A549 (cell line): ENCODE results near the gene POLD2.

ENCODE experiments used
- CEBPB ChIP-seq, 2 experiments: fragments of >200 bp in 1 of 2; sonication (Bioruptor Twin) in 1 of 2; formaldehyde crosslinking in 1 of 2; IDR thresholded peaks; 2 replicates each; pipeline ENCODE4 v1.6.1; 2012 to 2016
- CTCF ChIP-seq: fragments of >200 bp; sonication (Bioruptor Twin); formaldehyde crosslinking; IDR thresholded peaks from 3 replicates; pipeline ENCODE4 v1.5.1; 2016
- HOXB13 ChIP-seq: fragments of 250-450 bp; sonication (Bioruptor Pico); IDR thresholded peaks from 2 replicates; pipeline ENCODE4 v1.5.0; 2020; ENCODE audit warnings: low read depth, mild to moderate bottlenecking, moderate library complexity
- KDM1A ChIP-seq: fragments of 200-600 bp; sonication (generic); IDR thresholded peaks from 2 replicates; pipeline ENCODE4 v1.6.1; 2016; ENCODE audit warnings: low read depth, mild to moderate bottlenecking
- PHF8 ChIP-seq: fragments of 200-600 bp; sonication (generic); IDR thresholded peaks from 2 replicates; pipeline ENCODE4 v1.6.1; 2016; ENCODE audit warnings: low read depth, mild to moderate bottlenecking, antibody characterized with exemption, moderate library complexity, borderline replicate concordance
- SREBF2 ChIP-seq: fragments of 450-650 bp; IDR thresholded peaks from 2 replicates; pipeline ENCODE4 v1.6.1; 2014; ENCODE audit warnings: mild to moderate bottlenecking, moderate library complexity
- ZFP36 ChIP-seq: fragments of 450-650 bp; IDR thresholded peaks from 2 replicates; pipeline ENCODE4 v1.6.1; 2014; ENCODE audit warnings: borderline replicate concordance; ENCODE audit not compliant: partially characterized antibody
- TF ChIP-seq, protein P1 (sequence below): fragments of >200 bp; sonication (Bioruptor Twin); formaldehyde crosslinking; IDR thresholded peaks from 3 replicates; pipeline ENCODE4 v1.6.1; 2016
- TF ChIP-seq, protein P2 (sequence below): IDR thresholded peaks from 2 replicates; pipeline ENCODE4 v1.6.1; 2012

DNA sequence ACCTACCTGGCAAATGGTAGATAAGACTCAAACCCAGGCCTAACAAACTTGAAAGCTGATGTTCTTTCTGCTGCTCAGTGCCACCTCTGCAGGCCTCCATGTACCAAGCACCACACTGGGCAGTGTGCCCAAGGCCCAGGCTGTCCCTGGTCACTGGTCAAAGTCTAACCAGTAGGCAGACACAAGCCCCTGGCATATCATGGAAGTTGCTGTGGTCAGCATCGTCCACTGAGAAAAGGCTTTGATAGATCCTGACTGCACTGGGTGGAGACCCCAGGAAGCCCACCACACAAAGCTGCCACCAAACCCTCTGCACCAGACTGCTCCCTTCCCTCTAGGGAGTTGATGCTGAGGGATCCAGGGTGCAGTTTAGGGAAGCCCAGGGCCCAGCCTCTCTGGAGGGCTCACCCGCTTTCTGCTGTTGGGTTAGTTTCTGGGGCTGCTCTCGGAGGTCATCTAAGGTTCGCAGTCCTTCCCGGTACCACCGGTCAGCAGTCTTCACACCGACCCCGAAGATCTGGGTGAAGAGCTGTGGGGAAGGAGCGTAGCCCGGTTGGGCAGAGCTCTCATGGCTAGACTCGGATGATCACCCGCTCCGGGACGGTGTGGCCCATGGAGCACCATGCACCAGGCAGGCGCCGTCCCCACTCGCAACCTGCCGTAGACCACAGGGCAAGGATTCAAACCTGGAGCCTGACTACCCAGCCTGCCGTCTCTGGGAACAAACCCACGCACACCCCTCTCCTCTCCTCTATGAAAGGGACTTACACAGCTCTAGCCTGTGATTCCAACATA is 47.0 kb downstream of the POLD2 start:
- no peak for TF ChIP-seq CEBPB (IDR thresholded peaks at IDR 0.05)
- no peak for TF ChIP-seq CTCF
- TF ChIP-seq, protein P1, sequence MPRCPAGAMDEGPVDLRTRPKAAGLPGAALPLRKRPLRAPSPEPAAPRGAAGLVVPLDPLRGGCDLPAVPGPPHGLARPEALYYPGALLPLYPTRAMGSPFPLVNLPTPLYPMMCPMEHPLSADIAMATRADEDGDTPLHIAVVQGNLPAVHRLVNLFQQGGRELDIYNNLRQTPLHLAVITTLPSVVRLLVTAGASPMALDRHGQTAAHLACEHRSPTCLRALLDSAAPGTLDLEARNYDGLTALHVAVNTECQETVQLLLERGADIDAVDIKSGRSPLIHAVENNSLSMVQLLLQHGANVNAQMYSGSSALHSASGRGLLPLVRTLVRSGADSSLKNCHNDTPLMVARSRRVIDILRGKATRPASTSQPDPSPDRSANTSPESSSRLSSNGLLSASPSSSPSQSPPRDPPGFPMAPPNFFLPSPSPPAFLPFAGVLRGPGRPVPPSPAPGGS, result no peak
- TF ChIP-seq PHF8, result no peak
- TF ChIP-seq KDM1A, result no peak
- no peak for TF ChIP-seq ZFP36
- TF ChIP-seq, protein P2, sequence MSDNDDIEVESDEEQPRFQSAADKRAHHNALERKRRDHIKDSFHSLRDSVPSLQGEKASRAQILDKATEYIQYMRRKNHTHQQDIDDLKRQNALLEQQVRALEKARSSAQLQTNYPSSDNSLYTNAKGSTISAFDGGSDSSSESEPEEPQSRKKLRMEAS, result no peak
- TF ChIP-seq HOXB13, result no peak
- TF ChIP-seq SREBF2, result no peak
